ENCODE results near the gene PGM5. TPM values are rescaled to one million over a fixed set of nuclear protein-coding genes. Genes with fewer than 3 reads are reported as not detected.

Gene PGM5
- total and polyA plus RNA-seq, 2 of the 8 experiments (the other 6 are each of a cell fraction or from before 2014, with no cell fraction given): not detected

Other genes with a start within 250 kb of the PGM5 start
- gene ZNG1C, start 114.6 kb upstream of the PGM5 start, total RNA-seq (2021; fragmentation: NEBNext Ultra II Directional; extraction: Animal tissue kit (Norgen Biotek cat#: 25700)): 13.3 and 17.2 TPM in 2 replicates
- 12.9 and 13.1 TPM in 2 replicates for gene ZNG1C, start 114.6 kb upstream of the PGM5 start, polyA plus RNA-seq (2011; rRNA removed)
- 0.15 TPM in 1 of 2 replicates, not detected in the other for gene FOXD4L3, start 53.7 kb upstream of the PGM5 start, total RNA-seq (2021; fragmentation: NEBNext Ultra II Directional; extraction: Animal tissue kit (Norgen Biotek cat#: 25700))
- not detected in 2 replicates for gene FOXD4L3, start 53.7 kb upstream of the PGM5 start, polyA plus RNA-seq (2011; rRNA removed)
- gene TMEM252, start 184.3 kb downstream of the PGM5 start, total RNA-seq (2021; fragmentation: NEBNext Ultra II Directional; extraction: Animal tissue kit (Norgen Biotek cat#: 25700)): not detected in 2 replicates
- gene TMEM252, start 184.3 kb downstream of the PGM5 start, polyA plus RNA-seq (2011; rRNA removed): not detected in 2 replicates